Measurements from ENCODE around the gene LCN9.
"Not testable (repeated sequence)": the region's sequence is repeated elsewhere in the genome, so short reads cannot be mapped to it uniquely, and the experiment has no call there.

The LCN9 gene, protein sequence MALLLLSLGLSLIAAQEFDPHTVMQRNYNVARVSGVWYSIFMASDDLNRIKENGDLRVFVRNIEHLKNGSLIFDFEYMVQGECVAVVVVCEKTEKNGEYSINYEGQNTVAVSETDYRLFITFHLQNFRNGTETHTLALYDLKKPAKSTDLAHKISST

GRCh38 chr9:135662758-135663450, at the start of gene LCN9:
LCN9 (plus strand) TSS chr9:135663309; CDS start chr9:135663322, 13 bp downstream.
- no peak for DNase-seq (ENCODE audit: low spot score)

DNA sequence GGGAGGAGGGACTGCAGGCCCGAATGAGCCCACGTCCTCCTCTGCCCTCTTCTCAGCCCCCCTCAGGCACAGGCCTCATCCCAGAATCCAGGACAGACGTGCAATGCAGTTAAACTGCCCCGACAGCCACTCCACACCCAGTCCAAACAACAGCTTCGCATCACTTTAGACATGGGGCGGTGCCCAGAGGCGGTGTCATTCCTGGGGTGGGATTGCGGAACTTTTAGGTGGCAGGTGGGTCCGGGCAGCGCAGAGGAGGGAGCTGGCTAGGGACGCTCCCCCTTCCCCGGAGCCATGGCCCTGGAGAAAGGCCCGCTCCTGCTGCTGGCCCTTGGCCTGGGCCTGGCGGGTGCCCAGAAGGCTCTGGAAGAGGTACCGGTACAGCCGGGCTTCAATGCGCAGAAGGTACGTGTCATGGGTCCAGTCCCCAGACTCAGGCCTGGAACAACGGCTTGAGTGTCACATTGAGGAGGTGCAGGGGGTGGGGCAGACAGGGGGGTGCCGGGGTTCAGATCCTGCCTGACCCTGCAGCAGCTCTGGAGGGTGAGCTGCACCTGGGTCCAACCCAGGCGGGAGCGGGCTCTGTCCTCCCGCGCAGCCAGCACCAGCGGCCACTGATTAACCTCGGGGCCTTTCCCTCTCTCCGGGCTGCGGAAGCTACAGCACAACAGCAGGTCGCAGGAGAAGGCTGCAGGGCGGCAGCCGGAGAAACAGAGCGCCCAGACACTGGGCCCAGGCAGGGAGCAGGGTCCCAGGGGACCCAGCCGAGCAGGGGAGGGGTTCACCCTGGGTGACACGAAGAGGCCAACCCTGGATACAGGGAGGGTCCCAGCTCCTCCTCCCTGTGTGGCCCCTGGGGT, 48.9 kb upstream of the LCN9 start:
- DNase-seq (ENCODE audit: low spot score), result no peak

DNA sequence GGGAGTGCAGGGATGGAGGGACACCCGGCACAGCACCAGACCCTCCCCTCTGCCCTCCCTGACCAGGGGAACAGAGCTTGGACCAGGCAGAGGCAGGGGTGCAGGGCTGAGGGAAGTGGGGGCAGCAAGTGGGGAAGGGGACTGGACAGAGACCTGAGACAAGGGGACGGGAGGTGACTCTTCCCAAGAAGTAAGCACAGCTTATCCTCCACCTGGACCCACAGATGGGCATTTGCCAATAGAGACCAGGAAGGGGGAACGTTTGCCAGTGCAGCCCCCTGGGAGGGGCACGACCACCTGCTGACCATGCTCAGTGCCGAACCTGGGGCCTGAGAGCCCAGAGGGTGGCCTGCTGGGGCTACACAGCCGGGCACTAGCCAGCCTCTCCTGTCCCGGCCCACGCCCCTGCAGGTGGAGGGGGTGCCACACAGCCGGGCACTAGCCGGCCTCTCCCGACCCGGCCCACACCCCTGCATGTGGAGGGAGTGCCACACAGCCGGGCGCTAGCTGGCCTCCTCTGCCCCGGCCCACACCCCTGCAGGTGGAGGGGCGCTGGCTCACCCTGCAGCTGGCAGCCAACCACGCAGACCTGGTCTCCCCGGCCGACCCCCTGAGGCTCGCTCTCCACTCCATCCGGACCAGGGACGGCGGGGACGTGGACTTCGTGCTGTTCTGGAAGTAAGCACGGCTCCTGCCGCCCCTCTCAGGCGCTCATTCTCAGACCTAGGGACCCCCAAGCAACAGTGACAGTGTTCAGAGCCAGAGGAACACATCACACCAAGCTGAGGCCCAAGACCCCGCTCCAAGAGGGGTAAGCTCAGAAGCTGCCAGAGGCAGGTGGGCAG, 48.1 kb upstream of the LCN9 start:
- no peak for DNase-seq (ENCODE audit: low spot score)

DNA sequence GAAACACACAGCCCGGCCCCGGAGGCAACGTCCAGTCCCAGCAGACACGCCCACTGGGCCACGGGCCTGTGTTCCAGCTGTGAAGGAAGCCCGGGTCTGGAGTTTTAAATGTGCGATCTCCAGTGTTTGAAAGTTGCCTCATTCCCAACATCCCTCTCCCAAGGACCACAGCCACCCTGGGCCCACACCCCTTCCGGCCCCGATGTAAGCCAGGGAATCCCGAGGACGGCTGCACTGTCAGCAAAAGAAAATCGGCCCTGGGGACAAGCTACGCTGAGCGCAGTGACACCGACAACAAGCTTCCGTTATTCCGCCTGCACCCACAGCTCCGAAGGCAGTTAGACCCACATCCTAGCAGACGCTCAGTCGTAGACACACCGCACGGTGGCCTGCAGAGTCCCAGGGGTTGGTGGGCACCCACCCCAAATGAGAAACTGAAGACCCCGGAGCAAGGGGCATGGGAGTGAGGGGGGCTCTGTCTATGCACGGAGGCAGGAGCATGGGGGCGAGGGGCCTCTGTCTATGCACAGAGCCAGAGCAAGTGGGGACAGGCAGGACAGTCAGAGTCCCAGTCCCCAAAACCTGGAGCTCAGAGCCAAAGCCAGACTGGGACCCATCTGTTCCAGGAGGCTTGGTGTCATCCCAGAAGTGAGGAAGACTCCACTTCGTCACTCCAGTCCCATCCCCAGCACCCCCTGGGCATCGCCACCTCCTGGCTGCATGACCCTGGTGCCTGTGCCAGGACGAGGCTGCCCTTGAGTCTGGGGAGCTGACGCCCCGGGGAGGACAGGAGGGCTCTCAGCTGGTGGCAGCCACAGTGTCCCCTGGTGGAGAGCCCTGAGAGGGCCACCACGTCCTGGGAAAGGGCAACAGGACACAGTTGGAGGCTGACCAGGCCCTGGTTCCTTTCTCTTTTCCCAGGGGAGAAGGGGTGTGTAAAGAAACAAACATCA, 47.2 kb upstream of the LCN9 start:
- no peak for DNase-seq (ENCODE audit: low spot score)

- no peak for DNase-seq (ENCODE audit: low spot score)
These were observed 46.2 kb upstream of the LCN9 start for GRCh38 chr9:135616619-135617537.

DNA sequence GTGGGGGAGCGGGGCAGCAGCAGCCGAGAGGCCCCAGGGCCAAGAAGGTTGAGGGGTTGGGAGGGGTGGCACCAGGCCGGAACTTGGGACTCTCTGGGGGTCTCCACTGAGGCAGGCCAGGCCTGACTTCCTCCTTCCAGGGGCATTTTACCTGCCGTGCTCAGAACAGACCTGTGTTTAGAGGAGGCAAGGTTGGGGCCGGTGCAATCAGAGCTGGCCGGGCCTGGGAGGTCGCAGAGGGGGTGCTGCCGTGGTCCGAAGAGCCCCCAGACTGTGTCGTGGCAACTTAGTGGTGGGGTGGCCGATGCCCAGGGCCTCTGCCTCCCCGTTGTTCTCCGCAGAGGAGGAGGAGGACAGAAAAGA, 45.6 kb upstream of the LCN9 start:
- no peak for DNase-seq (ENCODE audit: low spot score)

DNA sequence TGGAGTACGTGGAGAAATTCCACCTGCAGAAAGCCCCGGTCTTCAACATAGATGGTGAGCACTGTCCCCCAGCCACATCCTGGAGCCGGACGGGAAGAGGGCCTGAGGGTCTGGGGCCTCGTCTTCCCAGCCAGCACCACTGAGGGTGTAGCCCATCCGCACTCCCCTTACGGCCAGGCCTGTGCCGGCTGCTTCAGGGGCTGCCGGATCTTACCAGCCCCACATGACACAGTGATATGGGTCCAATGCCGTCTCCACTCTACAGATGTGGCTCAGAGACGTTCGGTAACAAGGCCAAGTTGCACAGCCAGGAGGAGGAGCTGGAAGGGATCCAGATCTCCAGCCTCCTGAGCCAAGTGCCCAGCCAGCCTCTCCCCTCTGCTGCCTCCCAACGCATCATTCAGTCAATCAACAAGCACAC, 45.1 kb upstream of the LCN9 start:
- DNase-seq (ENCODE audit: low spot score), result no peak

DNA sequence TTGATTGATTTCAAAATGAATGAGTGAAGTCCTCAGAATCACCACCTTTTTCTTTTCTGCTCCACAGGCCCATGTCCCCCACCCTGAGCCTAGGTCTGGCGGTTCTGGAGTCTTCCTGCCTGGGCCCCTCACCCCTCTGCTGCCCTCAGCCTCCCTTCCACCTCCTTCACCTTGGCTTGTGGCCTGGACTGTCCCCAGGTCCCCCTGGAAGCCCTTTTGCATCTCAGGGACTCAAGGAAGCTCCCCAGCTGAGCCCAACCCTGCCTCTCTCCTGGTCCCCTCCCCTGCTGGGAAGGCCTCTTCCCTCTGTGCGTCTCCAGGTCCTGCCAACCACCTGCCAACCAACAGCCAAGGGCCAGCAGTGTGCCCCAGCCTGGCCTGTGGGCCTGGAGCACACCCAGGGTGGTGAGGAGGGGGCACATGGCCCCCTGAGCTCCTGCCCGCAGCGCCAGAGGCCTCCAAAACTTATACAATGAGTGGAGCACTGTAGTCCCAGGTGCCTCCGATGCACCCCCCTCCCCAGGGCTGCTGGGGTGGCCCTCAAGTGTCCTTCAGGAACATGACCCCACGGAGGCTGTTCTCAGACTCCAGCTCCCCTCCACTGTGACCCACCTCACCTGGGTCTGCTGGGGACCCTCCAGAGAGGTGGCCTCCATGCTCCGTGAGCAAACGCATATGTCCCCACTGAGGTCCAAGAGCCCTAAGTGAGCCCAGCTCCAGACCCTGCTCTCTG, 44.1 kb upstream of the LCN9 start:
- DNase-seq (ENCODE audit: low spot score), result no peak

DNA sequence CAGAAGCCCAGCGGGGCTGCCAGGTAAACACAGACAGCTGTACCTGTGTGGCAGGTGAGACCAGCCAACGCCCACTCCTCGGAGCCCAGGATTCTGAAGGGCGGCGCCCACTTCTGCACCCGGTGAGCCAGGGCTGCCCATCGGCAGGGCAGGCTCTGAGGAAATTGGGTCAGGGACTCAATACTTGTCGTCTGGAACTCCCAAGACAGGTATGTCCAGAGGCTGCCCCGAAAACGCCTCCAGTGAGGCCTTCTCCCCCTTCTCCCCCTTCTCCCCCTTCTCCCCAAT, 43.6 kb upstream of the LCN9 start:
- DNase-seq (ENCODE audit: low spot score), result no peak

GRCh38 chr9:135620558-135620957, 42.6 kb upstream of the LCN9 start:
- no peak for DNase-seq (ENCODE audit: low spot score)

DNA sequence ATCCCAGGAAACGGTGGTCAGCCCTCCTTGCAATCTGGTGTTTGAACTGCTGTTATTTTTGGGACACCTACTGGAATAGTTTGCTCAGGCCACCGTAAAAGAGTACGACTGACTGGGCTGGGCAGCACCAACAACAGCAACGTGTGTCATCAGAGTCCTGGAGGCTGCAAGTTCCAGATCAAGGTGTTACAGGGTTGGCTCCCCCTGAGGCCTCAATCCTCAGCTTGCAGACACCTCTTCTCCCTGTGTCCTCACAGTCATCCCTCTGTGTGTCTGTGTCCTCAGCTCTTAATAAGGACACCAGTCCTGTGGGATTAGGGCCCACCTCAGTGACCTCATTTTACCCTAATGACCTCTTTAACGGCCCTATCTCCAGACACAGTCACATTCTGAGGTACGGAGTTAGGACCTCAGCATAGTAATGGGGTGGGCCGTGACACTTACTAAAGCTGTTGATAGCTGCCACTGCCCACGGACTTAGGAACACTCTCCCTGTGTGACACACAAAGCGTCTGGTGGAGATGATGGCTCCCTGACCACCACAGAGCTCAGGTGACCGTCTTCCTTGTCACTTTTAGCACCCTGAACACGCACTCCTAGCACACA, 40.6 kb upstream of the LCN9 start:
- DNase-seq (ENCODE audit: low spot score), result no peak

DNA sequence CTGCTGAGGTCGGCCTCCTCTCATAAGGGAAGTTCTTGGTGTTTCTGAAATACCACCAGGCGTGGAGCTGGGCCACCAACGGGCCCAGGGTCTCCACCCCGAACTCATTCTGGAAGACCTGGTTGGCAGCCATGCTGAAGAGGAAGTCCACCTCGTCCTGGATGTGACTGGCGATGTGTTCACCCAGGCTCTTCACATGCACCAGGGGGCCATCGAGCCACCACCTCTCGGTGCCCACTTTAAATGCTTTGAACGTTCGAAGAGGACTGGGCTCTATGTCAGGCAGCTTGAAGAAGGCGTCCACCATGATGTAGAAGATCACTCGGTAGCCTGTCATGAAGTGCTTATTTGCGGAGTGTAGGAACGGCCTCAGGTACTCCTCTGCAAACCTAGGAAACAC, 38.8 kb upstream of the LCN9 start:
- DNase-seq (ENCODE audit: low spot score), result no peak

GRCh38 chr9:135632841-135633240, 30.3 kb upstream of the LCN9 start:
- no peak for DNase-seq (ENCODE audit: low spot score)

GRCh38 chr9:135636930-135637530, 26.1 kb upstream of the LCN9 start:
- not testable (repeated sequence) for DNase-seq (ENCODE audit: low spot score)

- no peak for DNase-seq (ENCODE audit: low spot score)
These were observed 23.9 kb upstream of the LCN9 start, which contains the start of gene GLT6D1 for GRCh38 chr9:135639196-135639595. GLT6D1 (minus strand) TSS chr9:135639540; CDS start chr9:135639187, 353 bp downstream.

GRCh38 chr9:135641047-135641446, 22.1 kb upstream of the LCN9 start:
- DNase-seq (ENCODE audit: low spot score), result no peak

DNA sequence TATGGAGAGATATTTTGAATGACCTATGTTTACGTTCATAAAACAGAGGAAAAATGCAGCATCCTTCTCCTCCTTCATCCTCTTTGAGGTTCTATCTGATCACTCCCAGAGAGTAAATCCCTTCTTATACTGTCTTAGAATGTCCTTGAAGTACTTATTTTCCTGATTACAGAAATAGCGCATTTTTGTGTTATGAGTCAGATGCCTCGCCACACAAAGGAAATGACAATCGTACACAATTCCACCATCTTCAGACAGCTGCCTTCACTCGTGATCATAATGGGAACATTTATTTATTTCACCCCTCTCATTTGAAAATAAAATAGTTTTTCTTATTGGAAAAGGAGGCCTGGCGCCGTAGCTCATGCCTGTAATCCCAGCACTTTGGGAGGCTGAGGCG, 21.4 kb upstream of the LCN9 start:
- no peak for DNase-seq (ENCODE audit: low spot score)

GRCh38 chr9:135644631-135645218, 18.4 kb upstream of the LCN9 start:
- DNase-seq (ENCODE audit: low spot score), result no peak
